ENCODE results near the gene AHRR.

AHRR gene

DNA sequence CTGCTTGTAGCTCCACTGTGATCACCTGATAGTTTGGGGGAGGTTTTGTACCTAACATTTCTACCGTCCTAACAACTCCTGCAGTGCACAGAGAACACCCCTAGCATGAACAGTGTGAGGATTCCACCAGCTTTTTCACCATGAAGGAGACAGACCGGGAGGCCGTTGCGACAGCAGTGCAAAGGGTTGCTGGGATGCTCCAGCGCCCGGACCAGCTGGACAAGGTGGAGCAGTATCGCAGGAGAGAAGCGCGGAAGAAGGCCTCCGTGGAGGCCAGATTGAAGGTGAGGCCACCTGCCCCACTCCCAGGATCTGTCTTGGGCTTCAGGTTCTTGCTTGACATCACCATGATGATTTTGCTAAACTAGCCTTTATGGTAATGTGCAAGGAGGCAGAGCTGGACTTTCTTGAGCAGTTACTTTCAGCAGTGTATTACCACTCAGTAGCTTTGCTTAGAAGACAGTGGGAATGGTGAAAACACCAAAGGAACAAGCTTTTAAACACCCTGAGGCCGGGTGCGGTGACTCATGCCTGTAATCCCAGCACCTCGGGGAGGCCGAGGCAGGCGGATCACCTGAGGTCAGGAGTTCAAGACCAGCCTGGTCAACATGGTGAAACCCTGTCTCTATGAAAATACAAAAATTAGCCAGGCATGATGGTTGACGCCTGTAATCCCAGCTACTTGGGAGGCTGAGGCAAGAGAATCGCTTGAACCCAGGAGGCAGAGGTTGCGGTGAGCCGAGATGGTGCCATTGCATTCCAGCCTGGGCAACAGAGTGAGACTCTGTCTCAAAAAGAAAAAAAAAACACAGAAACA is 124.8 kb downstream of the AHRR start:
- DNase-seq, result no peak

DNA sequence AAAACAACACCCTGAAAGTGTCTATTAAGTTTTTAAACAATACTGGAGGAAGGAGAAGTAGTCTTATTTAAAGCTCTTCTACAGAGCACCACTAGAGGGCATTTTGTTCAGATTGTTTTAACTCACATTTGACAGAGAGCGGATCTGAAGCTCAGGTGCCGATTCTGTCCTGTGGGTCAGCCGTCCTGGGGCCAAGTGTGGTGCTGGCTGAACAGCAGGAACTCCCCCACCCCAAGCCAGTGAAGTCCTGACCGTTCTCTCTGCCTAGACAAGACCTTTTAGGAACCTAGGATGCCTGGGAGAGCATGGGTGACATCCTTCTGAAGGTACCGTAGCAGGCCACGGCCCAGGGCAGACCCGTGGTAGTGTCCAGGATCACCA is 125.4 kb downstream of the AHRR start:
- peak in 1 of 2 experiments; percentile 45 for DNase-seq

DNA sequence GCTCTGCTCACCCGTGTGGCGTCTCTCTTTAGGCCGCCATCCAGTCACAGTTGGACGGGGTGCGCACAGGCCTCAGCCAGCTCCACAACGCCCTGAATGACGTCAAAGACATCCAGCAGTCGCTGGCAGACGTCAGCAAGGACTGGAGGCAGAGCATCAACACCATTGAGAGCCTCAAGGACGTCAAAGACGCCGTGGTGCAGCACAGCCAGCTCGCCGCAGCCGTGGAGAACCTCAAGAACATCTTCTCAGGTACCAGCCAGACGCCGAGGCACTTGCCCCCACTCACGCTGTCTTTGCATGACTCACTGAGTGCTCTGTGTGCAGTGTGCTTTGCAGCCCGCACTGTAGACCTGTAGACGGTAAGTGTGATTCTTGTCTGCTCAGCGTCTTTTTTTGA is 126.0 kb downstream of the AHRR start:
- no peak for DNase-seq

DNA sequence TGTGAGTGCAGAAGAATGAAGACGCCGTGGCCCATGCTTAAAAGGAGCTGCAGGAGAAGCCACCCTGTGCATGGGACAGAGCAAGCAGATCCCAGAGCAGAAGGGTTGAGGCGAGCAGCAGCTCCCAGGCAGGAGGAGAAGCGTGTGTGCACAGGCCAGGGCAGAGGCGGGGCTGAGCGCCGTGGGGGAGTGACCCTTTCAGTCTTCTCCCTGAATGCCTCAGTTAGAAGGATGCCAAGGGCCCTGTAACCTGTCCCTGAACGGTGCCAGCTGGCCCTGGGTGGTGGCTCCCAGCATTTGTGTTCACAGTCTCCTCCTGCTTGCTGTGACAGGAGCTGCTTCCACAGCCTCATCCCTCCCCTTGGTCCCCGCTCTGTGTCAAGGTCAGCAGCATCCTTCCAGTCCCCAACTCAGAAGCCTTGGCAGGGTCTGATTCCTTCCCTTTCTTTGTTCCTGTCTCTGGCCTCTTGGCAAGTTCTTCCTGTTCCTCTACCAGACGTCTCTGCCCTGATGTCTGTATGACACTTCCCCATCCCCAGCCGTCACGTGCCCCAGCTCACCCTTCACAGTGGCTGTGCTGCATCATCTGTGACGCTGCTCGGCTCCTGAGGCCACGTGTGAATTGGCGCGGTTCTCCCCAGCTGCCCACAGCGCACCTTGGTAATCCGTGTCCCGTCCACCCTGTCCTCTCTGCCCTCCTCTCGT is 126.7 kb downstream of the AHRR start:
- DNase-seq, result no peak

DNA sequence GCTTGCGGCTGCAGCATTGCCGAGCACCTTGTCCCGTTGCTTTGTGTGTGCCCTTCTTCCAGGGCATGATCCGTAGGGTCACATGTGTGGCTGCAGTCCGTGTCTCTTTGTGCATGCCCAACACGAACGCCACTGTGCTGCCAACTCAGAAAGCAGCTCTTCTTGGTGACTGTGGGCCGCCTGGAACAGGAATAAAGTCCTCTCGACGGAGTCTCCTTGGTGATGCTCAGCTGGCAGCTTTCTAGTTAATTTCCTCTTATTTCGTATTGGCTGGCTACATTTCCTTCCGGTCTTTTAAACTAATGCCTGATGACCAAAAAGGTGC is 127.2 kb downstream of the AHRR start:
- DNase-seq, result no peak

DNA sequence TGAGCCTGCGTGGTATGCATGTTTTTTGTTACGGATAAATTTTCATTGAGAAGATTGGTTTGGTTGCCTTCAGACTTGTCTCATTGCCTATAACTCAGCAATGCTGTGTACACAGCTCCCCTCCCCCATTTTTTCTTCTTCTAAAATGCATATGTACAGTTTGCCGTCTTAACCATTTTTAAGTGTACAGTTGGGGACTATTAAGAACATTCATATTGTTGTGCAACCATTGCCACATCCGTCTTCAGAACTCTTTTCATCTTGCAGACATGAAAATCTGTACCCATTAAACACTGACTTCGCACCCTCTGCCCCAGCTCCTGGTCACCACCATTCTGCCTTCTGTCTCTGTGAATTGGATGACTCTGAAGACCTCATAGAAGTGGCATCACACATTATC is 127.6 kb downstream of the AHRR start:
- no peak for DNase-seq

DNA sequence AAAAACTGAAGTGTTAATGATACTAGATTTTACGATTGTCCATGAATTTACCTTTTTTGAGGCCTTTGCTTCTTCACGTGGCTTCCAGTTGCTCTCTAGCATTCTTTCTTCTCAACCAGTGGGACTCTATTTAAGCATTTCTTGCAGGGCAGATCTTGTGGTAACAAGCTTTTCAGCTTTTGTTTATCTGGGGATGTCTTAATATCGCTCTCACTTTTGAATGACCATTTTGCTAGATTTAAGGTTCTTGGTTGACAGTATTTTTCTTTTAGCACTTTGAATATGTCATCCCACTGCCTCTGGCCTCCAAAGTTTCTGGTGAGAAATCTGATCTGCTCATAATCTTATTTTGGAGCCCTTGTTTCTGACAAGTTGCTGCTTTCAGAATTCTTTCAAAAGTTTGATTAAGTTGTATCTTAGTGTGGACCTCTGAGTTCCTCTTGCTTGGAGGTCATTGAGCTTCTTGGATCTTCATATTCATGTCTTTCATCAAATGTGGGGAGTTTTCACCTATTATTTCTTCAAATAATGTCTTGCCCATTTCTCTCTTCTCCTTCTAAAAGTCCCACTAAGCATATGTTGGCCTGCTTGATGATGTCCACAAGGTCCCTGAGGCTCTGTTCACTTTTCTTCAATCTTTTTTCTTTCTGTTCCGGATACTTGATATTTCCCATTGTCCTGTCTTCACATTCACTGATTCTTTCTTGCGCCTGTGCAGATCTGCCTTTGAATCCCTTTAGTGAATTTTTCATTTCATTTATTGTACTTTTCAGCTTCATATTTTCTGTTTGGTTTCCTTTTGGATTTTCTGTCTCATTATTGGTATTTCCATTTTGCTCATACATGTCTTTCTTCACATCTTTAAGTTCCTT is 130.3 kb downstream of the AHRR start:
- no peak for DNase-seq

DNA sequence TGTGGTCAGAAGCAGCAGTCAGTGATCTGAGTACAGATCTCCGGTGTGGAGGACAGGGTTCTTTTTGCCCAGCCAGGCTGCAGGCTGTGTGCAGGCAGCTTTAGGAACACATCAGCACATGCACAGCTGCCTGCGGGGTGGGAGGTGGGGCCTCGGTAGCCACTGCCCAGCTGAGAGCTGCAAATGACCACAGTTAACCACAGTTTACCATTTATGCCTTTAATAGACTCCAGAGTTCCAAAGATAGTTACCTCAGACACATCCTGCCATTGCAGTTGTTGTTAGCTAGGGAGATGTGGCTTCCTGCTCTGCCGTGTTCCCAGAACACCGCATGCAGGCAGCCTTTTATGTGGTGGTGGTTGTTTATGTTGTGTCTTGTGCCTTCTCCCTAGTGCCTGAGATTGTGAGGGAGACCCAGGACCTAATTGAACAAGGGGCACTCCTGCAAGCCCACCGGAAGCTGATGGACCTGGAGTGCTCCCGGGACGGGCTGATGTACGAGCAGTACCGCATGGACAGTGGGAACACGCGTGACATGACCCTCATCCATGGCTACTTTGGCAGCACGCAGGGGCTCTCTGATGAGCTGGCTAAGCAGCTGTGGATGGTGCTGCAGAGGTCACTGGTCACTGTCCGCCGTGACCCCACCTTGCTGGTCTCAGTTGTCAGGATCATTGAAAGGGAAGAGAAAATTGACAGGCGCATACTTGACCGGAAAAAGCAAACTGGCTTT is 131.6 kb downstream of the AHRR start:
- no peak for DNase-seq

DNA sequence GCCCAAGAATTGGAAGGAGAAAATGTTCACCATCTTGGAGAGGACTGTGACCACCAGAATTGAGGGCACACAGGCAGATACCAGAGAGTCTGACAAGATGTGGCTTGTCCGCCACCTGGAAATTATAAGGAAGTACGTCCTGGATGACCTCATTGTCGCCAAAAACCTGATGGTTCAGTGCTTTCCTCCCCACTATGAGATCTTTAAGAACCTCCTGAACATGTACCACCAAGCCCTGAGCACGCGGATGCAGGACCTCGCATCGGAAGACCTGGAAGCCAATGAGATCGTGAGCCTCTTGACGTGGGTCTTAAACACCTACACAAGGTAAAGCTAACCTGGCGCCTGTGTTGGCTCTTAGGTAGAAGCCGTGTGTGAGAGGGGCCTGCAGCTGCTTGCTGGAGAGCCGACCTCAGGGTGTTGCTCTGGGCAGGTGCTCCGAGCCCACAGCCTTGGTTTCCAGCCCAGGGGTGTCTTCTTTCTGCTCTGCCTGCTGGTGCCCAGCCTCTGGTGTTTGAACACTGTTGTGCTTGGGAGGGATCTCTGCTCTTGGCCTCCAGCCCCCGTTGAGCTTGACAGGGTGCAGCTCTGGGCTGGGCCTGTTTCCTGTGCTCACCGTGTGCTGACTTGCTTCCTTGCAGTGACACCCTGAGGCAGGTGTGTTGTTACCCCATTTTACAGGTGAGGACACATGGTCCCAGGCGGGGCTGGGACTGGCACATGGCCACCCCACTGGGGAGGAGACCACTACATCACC is 132.4 kb downstream of the AHRR start:
- DNase-seq, result no peak

DNA sequence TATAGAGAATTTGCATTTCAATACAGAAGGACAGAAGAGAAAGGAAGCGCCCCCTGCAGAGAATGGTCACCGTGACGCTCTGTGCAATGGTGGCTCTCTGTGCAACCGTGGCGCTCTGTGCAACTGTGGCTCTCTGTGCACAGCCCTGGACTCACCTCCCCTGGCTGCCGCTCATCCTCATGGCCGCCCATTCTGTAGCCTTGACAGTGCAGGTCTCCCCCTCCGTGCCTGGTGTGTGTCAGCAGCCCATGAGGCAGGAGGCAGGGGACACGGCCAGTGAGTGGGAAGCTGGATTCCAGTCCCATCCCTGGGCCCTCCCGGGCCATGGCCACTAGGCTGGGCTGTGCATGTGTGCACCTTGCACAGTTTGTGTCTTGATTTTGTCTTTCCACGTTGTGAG is 133.4 kb downstream of the AHRR start:
- DNase-seq, result no peak

DNA sequence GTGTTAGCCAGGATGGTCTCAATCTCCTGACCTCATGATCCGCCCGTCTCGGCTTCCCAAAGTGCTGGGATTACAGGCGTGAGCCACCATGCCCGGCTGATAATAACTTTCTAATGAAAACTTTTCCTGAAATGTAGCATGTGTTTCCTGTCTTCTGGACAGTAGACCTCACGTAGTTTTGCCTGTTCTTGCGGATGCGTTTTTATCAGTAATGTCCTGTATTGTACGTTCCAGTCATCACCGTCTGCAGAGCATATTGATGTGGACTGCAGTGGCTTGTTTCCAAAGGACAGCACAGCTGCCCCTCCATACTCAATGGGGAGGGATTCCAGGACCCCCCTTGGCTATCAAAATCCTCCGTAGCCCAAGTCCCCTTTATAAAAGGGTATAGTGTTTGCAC is 134.3 kb downstream of the AHRR start:
- DNase-seq, result no peak

DNA sequence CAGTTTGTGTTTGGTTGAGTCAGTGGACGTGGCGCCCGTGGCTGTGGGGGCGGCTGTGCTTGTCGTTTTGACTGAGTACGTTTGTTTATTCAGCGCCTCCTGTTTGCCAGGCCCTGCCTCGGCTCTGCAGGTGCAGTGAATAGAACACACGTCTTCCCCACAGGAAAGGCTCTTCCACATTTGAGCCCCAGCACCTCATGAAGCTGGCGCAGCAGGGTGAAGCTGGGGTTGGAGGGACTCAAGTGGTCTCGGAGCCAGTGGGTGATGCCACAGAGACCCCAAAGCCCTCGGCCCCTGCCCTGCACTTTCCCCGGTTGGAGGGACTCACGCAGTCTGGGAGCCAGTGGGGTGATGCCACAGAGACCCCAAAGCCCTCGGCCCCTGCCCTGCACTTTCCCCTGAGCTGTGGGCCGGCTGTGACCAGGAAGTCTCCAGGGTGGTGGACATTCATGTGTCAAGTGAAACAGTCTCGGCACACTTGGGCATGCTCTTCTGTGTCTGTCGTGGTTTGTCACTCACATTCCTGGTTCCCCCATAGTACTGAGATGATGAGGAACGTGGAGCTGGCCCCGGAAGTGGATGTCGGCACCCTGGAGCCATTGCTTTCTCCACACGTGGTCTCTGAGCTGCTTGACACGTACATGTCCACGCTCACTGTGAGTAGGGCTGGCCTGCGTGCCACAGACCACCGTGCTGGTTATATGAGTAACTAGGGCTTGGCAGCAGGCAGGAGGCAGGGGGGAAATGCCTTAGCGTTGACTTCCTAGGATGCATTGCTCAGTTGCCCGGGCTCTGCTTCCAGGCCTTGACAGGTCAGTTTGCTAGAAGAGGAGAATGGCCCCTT is 135.1 kb downstream of the AHRR start:
- DNase-seq, result no peak

DNA sequence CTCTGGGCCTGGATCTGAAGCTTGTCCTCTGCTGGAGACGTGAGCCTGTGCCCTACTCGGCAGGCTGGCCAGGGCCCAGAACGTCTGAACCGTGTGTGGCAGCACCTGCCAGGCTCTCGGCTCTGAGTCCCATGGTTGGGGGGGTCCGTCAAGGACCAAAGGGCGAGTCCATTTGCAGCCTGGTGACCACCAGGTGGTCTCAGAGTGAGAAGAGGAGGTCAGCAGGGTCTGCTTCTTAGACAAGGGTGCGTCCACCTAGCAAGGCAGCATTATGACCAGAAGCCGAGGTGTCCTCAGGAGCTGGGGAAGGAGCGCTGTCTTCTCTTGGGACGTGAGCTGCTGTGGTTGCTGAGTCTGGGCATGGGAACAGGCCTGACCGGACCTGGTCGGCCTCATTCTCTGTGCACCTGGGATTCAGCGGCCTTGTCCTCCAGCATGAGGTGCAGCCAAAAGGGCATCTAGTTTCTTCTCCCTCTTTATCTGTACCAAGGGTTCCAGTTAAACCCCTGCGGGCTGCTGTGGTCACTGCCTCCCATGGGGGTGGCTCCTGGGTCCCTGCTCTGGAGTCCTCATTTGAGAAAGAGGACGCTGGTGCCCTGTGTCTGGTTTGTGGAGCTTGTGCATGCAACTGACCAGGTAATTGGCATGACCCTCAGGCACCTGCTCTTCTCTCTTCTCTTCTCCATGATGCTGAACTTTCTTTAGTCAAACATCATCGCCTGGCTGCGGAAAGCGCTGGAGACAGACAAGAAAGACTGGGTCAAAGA is 135.9 kb downstream of the AHRR start:
- DNase-seq, result no peak

DNA sequence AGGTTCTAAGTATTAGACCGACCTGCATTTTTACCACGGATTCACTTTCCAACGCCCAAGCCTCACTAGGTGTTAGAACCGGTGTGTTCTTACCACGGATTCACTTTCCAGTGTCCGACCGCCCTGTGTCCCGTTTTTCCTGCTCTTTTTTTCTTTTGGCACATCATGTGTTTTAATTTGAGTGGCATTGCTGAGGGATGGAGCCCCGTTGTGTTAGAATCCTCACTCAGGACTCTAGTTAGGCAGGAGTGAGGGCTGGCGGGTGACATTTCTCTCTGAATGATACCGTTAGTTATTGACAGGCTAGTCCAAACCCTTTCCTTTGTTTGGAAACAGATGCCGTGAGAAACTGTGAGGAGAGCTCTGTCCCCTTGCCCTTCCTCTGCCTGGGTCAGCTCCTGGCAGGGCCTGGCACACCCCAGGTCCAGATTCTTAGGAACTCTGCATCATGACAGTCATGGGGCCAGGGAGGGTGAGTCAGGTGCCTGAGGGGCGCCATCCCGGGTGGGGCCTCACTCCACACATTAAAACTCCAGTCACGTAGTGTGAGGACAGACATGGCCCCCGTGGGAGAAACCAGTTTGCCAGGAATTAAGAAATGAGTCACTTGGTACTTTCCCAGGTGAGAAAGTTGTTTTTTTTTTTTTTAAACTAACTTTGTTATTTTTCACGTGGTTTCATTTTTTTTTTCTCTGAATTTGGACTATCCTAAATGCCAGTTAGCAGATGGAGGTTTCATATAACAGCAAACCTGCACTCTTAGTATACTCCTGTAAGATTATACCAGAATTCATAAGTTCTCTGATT is 137.2 kb downstream of the AHRR start:
- DNase-seq, result no peak

DNA sequence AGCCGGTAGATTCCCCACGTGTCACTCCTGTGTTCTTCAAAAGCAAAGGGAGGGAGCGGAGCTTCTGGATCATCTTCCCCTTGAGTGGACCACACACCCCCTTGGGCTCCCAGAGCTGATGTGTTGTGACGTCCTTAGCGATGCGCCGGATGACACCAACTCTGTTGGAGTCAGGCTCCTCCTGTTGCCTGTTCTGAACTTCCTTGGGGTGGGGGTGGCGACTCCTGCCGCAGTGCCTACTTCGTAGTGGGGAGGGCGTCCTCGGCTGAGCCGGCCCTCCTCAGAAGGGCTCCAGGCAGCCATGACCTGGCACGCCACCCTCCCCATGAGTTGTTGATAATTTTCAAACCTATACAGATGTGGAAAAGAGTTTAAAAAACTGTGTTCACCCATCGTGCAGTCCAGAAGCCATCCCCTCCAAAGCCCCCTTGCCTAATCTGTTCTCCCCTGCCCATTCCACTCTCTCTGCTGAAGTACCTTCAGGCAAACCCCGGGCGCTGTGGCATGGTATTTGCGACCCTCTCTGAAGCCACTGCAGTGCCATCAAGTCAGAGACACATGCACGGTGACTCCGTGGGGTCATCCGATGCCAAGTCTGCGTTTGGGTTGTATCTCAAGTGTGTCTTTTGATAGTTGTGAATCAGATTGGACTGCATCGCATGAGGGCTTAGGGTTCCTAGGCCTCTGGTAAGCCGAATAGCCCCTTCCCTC is 138.2 kb downstream of the AHRR start:
- no peak for DNase-seq

DNA sequence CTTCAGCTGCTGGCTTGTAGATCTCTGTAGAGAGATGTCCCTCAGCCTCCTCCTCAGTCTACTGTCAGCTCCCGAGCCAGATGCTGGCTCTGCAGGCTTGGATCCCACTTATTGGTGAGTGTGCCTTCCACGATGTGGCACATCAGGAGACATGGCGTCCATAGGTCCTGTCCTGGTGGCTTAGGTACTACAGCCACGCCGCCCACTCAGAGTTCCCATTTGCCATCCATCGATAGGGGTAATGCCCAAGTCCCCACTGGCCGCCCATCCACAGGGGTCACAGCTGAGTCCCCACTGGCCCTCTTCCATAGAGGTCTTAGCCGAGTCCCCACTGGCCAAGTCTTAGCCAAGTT is 138.7 kb downstream of the AHRR start:
- no peak for DNase-seq

DNA sequence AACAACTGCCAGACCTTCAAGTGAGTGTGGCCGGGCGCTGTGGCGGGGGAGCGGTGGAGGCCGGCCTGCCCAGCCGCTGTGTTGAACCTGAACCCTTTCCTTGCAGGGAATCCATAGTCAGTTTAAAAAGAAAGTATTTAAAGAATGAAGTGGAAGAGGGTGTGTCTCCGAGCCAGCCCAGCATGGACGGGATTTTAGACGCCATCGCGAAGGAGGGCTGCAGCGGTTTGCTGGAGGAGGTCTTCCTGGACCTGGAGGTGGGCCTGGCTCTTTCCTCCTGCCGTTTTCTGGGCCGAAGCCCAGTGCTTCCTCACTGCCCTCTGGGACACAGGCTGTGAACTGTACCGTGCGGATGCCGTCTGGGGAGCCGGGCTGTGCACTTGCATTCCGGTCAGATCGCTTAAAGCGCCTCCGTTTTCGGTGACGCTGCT is 140.6 kb downstream of the AHRR start:
- DNase-seq, result no peak

DNA sequence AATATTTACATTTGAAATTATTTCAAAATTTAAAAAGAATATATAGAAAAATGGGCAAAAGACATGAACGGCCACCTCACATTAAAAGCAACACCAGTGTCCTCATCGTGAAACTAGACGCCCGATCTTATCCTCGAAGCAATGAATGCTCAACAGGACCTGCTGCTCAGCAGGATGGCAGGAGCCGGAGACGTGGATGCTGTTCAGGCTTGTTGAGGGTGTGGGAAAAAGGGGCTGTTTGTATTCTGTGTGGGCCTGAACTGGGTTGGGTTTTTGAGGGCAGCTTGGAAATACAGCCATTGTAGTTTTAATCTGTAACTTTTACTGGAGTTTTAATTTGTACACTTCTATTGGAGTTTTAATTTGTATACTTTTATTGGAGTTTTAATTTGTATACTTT is 141.8 kb downstream of the AHRR start:
- DNase-seq, result no peak

DNA sequence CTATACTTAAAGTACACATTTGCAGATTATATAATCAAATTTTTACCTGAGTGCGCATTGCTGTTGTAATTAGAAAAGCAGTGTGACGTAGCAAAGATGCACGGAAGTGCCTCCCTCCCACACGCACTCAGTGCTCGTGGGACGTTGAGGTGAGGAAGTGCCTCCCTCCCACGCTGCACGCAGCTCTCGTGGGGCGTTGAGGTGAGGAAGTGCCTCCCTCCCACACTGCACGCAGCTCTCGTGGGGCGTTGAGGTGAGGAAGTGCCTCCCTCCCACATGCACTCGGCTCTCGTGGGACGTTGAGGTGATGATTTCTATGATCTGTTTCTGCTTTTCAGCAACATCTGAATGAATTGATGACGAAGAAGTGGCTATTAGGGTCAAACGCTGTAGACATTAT is 142.4 kb downstream of the AHRR start:
- DNase-seq, result no peak
